Choroid plexus epithelial cell (primary cell): ENCODE results near the gene C19orf47.

Source experiments
- DNase-seq: peaks from one replicate; pipeline ENCODE4 v3.0.0-alpha.2; 2010; ENCODE audit warnings: low read depth
- H3K4me3 ChIP-seq: 2 replicates; pipeline ENCODE4 v1.5.1; 2011; ENCODE audit warnings: low read depth, mild to moderate bottlenecking, control low read depth, low read length, moderate library complexity
- TF ChIP-seq, protein P1 (sequence below): conservative IDR thresholded peaks from 2 replicates; pipeline ENCODE4 v1.5.1; 2011; ENCODE audit warnings: low read depth, mild to moderate bottlenecking, control low read depth, inconsistent platforms, low read length, moderate library complexity

Gene C19orf47

DNA sequence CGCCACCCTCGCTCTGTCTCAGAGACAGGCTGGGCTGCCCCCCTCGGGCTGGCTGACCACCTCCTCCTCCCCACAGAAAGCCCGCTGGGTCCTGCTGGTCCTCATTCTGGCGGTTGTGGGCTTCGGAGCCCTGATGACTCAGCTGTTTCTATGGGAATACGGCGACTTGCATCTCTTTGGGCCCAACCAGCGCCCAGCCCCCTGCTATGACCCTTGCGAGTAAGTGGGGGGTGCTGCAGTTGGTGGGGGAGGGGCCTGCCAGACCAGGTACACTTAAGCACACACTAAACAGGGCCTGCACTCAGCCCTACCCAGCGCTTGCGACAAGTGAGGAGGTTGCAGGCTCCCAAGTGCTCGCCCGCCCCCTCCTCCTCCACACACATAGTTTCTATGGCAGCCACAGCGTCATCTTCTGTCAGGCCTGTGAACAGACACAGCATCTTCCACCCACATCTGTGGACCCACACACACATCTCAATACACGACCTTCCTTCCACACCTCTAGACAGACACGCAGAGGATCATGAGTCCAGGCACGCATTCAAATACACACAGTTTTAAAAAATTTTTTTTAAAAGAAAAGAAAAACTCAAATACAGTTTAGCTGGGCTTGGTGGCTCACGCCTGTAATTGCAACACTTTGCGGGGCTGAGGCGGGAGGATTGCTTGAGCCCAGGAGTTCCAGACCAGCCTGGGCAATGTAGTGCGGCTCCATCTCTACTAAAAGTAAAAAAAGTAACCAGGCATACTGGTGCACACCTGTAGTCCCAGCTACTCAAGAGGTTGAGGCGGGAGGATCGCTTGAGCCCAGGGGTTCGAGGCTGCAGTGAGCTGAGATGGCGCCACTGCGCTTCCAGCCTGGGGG is 18.7 kb upstream of the C19orf47 start:
- peak overlapping the region; percentile 66 for H3K4me3 ChIP-seq
- DNase-seq = peak; percentile 34
- TF ChIP-seq, protein P1, sequence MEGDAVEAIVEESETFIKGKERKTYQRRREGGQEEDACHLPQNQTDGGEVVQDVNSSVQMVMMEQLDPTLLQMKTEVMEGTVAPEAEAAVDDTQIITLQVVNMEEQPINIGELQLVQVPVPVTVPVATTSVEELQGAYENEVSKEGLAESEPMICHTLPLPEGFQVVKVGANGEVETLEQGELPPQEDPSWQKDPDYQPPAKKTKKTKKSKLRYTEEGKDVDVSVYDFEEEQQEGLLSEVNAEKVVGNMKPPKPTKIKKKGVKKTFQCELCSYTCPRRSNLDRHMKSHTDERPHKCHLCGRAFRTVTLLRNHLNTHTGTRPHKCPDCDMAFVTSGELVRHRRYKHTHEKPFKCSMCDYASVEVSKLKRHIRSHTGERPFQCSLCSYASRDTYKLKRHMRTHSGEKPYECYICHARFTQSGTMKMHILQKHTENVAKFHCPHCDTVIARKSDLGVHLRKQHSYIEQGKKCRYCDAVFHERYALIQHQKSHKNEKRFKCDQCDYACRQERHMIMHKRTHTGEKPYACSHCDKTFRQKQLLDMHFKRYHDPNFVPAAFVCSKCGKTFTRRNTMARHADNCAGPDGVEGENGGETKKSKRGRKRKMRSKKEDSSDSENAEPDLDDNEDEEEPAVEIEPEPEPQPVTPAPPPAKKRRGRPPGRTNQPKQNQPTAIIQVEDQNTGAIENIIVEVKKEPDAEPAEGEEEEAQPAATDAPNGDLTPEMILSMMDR = no peak

DNA sequence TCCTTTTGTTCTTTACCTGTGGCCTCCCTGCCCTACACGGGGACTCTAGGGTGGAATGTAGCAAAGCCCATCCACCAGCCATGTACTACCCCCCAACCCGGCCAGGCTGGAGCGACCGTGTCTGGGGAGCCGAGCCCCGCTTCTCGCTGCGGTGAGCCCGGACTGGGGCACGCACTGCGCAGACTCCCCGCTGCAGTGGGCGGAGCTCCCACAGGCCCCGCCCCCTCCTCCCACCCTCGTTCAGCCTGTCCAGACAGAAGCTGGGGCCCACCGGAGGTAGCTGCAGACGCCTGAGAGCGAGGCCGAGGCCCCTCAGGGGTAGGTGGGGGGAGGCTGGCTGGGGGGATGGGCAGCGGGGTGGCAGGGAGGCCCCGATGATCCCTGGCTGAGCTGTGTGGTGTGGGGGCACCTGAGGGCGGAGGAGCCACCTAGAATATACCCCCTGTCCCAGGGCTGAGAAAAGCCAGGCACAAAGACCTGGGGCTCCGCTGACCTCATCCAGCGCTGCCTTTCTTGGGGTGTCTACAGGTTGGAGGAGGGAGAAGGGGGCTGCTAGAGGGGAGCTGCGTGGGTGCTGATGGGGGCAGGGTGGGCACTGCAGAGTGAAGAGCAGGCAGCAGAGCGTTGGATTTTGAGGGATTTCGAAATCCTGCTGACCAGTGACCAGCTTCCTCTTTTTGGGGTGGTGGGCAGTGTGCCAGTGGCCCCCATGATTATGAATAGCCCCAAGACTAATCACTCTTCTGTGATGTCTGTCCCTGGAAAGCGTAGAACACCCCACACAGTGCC is 17.6 kb upstream of the C19orf47 start:
- peak; percentile 85 for DNase-seq
- TF ChIP-seq, protein P1 = no peak
- H3K4me3 ChIP-seq = peak overlapping the region; percentile 66

DNA sequence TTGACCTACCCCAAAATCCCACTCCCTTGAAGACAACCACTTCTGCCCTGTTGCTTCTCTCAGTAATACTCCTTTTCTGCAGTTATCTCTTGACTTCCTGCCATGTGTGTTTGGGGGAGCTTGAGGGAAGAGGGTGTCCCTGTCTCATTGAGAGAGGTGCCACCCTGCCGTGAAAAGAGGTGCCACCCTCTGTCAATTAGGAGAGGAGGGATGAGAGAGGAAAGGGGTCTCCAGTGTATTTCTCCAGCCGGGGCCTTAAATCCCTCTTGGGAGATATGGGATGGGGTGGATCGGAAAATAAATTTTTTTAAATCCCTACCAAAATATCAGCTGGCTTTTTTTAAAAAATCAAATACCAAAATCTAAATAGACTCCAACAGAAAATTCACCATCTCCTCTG is 16.8 kb upstream of the C19orf47 start:
- TF ChIP-seq, protein P1 = no peak
- H3K4me3 ChIP-seq = peak overlapping the region; percentile 66
- DNase-seq = no peak

DNA sequence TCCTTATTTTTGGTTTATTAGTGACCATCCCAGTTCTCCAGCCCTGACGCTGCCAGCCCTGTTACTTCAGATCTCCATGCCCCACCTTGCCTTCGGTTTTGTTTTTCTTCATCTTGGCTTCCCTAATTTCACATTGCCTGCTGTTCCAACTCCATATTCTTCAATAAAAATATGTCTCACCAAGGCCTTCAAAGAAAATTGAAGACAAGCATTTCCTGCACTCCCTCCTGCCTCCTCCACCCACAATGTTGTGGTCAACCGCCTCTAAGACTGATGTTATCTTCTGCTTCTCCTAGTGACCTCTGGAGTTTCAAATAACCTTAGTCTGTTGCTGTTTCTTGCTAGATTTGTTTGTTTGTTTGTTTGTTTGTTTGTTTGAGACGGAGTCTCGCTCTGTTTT is 14.9 kb upstream of the C19orf47 start:
- no peak overlapping the region for H3K4me3 ChIP-seq
- DNase-seq = peak; percentile 60
- TF ChIP-seq, protein P1 = no peak

DNA sequence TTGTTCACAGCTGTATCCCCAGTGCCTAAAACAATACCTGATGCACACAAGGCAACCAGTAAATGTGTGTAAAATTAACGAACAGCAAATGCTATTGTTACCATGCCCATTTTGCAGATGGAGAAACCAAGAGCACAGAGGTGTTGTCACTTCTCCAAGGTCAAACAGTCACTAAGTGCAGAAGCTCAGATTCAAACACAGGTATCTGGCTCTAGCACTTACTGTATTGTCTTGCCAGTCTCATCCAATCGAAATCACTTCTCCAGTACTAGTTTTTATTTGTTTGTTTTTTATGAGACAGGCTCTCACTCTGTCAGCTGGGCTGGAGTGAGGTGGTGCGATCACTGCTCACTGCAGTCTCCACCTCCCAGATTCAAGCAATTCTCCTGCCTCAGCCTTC is 14.0 kb upstream of the C19orf47 start:
- DNase-seq = no peak
- TF ChIP-seq, protein P1 = no peak
- H3K4me3 ChIP-seq = no peak overlapping the region

DNA sequence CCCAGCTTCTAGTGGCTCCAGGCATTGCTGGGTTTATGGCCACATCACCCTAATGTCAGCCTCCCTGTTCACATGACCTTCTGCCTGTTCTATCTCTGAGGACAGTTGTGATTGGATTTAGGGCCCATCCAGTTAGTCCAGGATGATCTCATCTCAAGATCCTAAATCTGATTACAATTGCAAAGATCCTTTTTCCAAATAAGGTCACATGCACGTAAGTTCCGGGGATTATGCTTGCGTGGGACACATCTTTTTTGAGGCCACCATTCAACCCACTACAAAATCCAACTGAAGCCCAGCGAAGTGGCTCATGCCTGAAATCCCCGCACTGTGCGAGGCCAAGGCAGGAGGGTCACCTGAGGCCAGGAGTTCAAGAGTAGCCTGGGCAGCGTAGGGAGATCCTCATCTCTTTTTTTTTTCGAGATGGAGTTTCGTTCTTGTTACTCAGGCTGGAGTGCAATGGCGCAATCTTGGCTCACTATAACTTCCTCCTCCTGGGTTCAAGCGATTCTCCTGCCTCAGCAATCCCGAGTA is 12.6 kb upstream of the C19orf47 start:
- DNase-seq = no peak

More for the DNA sequence above, 12.6 kb upstream of the C19orf47 start:
- H3K4me3 ChIP-seq = no peak overlapping the region
- TF ChIP-seq, protein P1 = no peak
